Chondrocyte (in vitro differentiated cells): ENCODE results near the gene MAP3K6. TPM values are rescaled to one million over a fixed set of nuclear protein-coding genes. Genes with fewer than 3 reads are reported as not detected.

Experiments used
- DNase-seq: peaks from one replicate; pipeline ENCODE4 v3.0.0; 2021; ENCODE audit warnings: mixed read lengths, low spot score
- H3K27ac Mint-ChIP-seq: one replicate; pipeline ENCODE4 v1.8.0; 2021; ENCODE audit warnings: mild to moderate bottlenecking, moderate library complexity, mixed read lengths; ENCODE audit not compliant: unreplicated experiment
- H3K27me3 Mint-ChIP-seq: 2 replicates; pipeline ENCODE4 v1.8.0; 2021; ENCODE audit warnings: low read depth, mixed read lengths
- H3K36me3 Mint-ChIP-seq: 2 replicates; pipeline ENCODE4 v1.8.0; 2021; ENCODE audit warnings: low read depth, mixed read lengths
- H3K4me1 Mint-ChIP-seq: 2 replicates; pipeline ENCODE4 v1.8.0; 2021; ENCODE audit warnings: low read depth, mild to moderate bottlenecking, mixed read lengths
- H3K4me3 Mint-ChIP-seq: one replicate; pipeline ENCODE4 v1.8.0; 2021; ENCODE audit warnings: mild to moderate bottlenecking, moderate library complexity, mixed read lengths; ENCODE audit not compliant: unreplicated experiment
- H3K9me3 Mint-ChIP-seq: 2 replicates; pipeline ENCODE4 v1.8.0; 2021; ENCODE audit warnings: low read depth, mixed read lengths
- total RNA-seq: library from RNA; stranded (reverse); gene quantifications from 3 replicates; pipeline ENCODE4 v1.2.1, GENCODE V29; 2021
- TF ChIP-seq, protein P1 (sequence below): fragments of 200-600 bp; sonication (generic); IDR thresholded peaks from 2 replicates; pipeline ENCODE4 v1.5.0; 2021; ENCODE audit warnings: antibody characterized with exemption, mild to moderate bottlenecking, moderate library complexity

The MAP3K6 gene
- total RNA-seq, 1 donor from 2014 or later, result 42.0 TPM

GRCh38 chr1:27318136-27318535 is 48.6 kb downstream of the MAP3K6 start:
- Mint-ChIP-seq H3K4me3 (no peak overlapping the region), H3K4me1 (peaks cover 15% of the 10 kb centered on the region), H3K27me3 (peaks cover 4% of the 10 kb centered on the region), H3K36me3 (no peaks in the 10 kb centered on the region), H3K27ac (no peak overlapping the region), H3K9me3 (no peaks in the 10 kb centered on the region)
- no peak for DNase-seq
- TF ChIP-seq, protein P1, sequence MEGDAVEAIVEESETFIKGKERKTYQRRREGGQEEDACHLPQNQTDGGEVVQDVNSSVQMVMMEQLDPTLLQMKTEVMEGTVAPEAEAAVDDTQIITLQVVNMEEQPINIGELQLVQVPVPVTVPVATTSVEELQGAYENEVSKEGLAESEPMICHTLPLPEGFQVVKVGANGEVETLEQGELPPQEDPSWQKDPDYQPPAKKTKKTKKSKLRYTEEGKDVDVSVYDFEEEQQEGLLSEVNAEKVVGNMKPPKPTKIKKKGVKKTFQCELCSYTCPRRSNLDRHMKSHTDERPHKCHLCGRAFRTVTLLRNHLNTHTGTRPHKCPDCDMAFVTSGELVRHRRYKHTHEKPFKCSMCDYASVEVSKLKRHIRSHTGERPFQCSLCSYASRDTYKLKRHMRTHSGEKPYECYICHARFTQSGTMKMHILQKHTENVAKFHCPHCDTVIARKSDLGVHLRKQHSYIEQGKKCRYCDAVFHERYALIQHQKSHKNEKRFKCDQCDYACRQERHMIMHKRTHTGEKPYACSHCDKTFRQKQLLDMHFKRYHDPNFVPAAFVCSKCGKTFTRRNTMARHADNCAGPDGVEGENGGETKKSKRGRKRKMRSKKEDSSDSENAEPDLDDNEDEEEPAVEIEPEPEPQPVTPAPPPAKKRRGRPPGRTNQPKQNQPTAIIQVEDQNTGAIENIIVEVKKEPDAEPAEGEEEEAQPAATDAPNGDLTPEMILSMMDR, result no peak

GRCh38 chr1:27316860-27317259 is 49.9 kb downstream of the MAP3K6 start:
- Mint-ChIP-seq H3K9me3 (no peaks in the 10 kb centered on the region), H3K4me1 (peaks cover 7% of the 10 kb centered on the region), H3K27ac (no peak overlapping the region), H3K4me3 (no peak overlapping the region), H3K27me3 (peaks cover 4% of the 10 kb centered on the region), H3K36me3 (no peaks in the 10 kb centered on the region)
- TF ChIP-seq, protein P1, result no peak
- no peak for DNase-seq

- Mint-ChIP-seq H3K27ac (no peak overlapping the region), H3K4me3 (no peak overlapping the region), H3K36me3 (peaks cover 6% of the 10 kb centered on the region), H3K27me3 (peaks cover 4% of the 10 kb centered on the region), H3K4me1 (peaks cover 4% of the 10 kb centered on the region), H3K9me3 (no peaks in the 10 kb centered on the region)
- no peak for DNase-seq
- TF ChIP-seq, protein P1, result no peak
These were observed 52.0 kb downstream of the MAP3K6 start for GRCh38 chr1:27314737-27315136.

DNA sequence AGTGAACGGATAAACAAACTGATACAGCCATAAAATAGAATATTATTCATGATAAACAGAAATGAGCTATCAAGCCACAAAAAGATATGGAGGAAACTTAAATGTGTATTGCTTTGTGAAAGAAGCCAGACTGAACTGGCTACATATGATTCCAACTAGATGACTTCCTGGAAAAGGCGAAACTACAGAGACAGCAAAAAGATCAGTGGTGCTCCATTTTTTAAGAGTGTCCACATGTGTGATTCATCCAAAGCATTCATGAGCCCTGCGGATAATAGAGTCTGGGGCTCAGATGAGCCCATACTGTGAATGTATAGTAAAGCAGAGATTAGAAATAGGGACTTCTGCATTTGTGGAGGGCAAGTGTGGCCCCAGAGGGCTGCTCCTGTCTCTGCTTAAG is 52.6 kb downstream of the MAP3K6 start:
- peaks cover 4% of the 10 kb centered on the region for H3K4me1 Mint-ChIP-seq
- H3K4me3 Mint-ChIP-seq, result no peak overlapping the region
- H3K9me3 Mint-ChIP-seq, result no peaks in the 10 kb centered on the region
- H3K36me3 Mint-ChIP-seq, result peaks cover 6% of the 10 kb centered on the region
- H3K27me3 Mint-ChIP-seq, result peaks cover 4% of the 10 kb centered on the region
- TF ChIP-seq, protein P1, result no peak
- peak; percentile 22 for DNase-seq
- no peak overlapping the region for H3K27ac Mint-ChIP-seq

DNA sequence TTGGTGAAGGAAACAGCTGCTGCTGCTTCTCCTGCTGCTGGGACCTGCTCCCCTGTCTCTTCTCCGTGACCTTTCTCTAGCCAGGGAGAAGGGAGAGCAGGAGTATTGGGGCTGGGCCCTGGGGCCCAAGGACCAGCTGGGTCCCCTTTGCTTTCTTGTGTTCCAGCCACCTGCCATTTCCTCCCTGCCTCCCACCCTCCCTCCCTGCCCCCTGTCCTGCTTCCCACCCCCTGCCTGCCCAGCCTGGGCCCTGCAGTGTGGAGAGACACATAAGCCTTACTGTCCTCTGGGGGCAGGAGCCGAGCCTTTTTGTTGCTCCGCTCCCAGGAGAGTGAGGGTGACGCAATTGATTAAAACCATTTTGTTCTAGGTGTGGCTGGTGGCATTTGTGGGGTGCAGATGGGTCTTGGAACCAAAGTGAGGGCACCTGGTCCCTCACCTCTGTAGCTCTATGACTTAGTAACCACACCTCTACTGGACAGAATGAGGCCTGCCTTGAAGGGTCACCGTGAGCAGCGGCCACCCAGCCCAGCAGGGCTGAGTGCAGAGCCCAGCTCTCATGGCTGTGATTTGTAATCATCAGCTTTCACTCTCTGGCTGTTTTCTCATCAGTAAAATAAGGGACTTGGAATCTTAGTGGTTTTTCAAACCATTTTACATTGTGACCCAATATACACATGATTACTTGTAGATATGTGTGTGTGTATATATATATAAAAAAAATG is 58.7 kb downstream of the MAP3K6 start:
- DNase-seq, result no peak
- TF ChIP-seq, protein P1, result no peak
- Mint-ChIP-seq H3K27ac (no peak overlapping the region), H3K4me1 (no peaks in the 10 kb centered on the region), H3K4me3 (no peak overlapping the region), H3K36me3 (peaks cover 14% of the 10 kb centered on the region), H3K27me3 (no peaks in the 10 kb centered on the region), H3K9me3 (no peaks in the 10 kb centered on the region)
